Measurements from ENCODE around the gene PCDH9.
"Not testable (repeated sequence)": the region's sequence is repeated elsewhere in the genome, so short reads cannot be mapped to it uniquely, and the experiment has no call there.

Gene PCDH9

DNA sequence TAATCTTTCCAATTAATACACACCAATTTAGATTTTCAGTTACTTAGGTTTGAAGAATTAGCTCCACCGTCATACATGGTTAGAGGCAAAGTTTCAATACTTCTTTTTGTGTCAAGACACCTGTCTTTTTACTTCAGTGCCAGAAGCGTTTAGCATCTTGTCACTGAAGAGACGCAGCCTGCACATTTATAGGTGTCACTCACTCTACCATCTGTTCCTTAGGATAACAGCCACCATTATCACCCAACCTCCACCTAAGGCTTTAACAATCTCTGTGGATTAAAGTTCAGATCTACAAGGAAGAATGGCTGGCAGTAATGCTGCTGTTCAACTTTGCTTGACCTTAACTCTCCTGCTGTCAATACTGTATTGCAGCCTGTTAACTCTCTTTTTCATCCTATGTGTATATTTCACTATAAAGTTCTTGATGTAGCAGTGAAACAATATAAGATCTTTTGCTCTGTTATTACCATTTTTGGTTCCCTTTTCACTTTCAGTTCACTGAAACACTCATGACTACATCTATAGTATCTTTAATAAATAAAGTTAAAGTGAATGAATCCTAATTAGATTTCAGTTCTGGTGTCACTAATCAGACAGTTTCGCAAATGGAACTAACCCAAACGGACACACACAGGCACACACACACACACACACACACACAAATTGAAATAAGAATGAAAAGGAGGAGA, 435.6 kb downstream of the PCDH9 start:
- in situ Hi-C loops (cut with MboI; ENCODE audit: low sequenced_read_pairs), result no loop called here

DNA sequence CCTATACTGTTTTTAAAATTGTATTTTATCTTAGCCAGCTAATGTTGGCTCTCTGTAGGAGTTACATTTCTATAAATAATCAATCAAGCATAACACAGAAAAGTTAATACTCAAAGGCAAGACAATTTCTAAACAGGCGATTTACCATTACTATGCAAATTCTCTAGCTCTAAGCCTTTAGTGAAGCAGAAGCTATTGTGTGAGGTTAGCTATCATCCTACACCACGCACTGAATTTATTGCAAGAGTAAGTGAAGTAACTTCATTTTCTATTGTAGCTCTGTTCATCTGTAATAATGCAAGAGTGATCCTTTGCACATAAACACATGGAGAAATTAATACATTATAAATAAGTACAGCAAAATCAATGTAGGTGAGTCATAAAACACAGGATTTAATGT, 439.3 kb downstream of the PCDH9 start:
- in situ Hi-C loops (cut with MboI; ENCODE audit: low sequenced_read_pairs), result no loop called here

DNA sequence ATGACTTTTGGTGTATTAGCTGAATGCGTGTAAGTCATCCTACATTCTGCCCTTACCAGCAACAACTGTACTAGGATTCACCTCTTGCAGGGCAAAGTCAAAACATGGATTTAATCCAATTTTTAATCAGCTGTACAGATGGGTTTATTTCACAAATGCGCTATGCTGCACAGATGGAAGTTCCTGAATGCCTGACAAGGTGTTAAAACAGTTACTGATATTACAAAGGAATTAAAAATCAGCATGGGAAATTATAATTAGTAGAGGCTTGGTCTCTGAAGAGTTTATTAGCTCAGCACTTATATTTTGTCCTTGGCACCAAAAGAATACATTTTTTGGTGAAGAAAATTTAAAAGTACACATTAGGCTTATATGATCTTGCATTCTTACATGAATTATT, 448.9 kb downstream of the PCDH9 start:
- in situ Hi-C loops (cut with MboI; ENCODE audit: low sequenced_read_pairs), result no loop called here

DNA sequence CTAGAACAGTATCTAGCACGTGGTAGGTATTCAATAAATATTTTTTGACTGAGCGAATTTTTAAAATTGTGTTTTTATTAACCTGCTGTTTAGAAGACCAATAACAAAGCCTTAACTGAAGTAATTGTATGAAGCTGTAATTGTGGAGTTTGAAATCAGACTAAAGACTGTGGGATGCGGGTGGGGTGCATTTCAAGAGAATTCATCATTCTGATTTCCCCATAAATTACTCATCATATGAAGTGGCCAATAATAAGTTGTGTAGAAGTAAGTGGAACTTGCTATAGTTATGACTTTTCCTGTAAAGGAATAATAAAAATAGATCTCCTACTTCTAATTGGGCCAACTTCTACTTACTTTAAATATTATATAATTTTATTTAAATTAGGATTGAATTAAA, 449.3 kb downstream of the PCDH9 start:
- in situ Hi-C loops (cut with MboI; ENCODE audit: low sequenced_read_pairs), result no loop called here

DNA sequence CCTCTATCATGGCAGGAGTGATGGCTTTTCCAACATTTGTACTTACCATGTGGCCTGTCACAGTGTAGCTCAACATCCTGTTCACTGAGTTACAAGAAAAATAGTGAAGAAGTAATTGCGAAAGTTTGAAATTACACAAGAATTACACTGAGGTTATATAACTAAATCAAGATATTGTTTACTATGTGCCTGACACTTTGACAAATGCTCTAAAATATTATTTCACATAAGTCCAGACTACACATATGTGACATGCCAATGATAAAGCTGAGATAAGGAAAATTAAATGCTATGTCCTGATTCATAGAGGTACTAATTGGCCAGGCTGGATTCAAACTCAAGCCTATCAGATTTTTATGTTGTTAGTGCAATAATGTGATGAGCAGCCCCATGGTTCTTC, 451.7 kb downstream of the PCDH9 start:
- in situ Hi-C loops (cut with MboI; ENCODE audit: low sequenced_read_pairs), result no loop called here

DNA sequence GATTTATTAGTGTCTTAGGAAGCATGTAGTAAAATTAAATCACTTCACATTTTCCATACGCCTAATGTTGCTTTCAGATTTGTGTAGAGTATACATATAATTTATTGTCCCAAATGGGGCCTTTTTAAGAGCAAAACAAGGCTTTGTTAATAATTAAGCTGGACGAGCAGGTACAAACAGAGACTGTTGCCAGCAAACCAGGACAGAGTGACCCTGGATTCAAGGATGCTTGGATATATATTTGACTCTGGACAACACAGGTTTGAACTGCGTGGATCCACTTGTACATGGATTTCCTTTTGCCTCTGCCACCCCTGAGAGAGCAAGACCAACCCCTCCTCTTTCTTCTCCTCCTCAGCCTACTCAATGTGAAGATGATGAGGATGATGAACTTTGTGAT, 454.9 kb downstream of the PCDH9 start:
- in situ Hi-C loops (cut with MboI; ENCODE audit: low sequenced_read_pairs), result no loop called here

DNA sequence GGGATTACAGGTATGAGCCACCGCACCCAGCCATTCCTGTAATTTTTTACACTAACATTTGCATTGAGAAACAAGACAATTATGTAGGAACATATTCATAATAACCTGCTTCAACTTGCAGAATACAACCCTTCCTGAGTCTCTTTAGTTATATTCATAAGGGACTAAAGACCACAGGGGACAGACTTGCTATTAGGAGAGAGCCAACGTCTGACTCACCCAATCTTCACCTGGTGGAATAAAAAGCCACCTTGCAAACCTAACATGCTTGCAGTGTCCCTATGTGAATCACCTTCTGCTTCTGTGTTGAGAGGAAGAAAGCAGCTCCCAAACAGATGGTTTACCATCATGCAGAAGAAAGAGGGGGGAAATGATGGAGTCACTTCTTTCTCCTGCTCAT, 456.1 kb downstream of the PCDH9 start:
- in situ Hi-C loops (cut with MboI; ENCODE audit: low sequenced_read_pairs), result no loop called here

DNA sequence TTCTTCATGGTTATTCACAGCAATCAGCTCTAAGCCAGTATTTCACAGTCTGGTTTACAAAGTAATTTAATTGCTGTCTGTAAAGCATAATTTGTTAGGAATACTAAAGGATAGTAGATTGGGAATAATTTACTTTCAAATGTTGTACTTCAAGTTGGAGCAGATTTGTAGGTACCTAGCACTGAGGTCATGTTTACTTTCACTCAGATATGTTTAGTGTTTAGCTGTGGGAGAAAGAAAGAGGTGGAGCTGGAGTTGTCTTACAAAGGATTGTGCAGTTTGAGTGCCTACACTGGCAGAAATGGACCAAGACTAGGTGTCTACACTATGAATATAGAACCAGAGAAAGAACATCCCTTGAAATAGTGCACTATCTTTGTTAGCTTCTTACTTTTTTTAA, 464.6 kb downstream of the PCDH9 start:
- in situ Hi-C loops (cut with MboI; ENCODE audit: low sequenced_read_pairs), result no loop called here

DNA sequence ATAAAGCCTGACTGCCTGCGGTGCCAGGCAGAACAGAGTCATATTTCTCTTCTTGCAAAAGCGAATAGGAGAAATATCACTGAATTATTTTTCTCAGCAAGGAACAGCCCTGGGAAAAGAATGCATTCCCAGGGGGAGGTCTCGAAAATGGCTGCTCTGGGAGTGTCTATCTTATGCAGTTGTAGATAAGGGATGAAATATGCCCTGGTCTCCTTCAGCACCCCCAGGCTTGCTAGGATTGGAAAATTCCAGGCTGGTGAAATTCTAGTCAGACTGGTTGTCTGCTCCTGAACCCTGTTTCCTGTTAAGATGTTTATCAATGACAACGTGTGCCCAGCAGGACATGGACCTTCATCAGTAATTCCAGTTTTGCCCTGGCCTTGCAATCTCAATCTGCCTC, 469.5 kb downstream of the PCDH9 start:
- in situ Hi-C loops (cut with MboI; ENCODE audit: low sequenced_read_pairs), result not testable (repeated sequence)

DNA sequence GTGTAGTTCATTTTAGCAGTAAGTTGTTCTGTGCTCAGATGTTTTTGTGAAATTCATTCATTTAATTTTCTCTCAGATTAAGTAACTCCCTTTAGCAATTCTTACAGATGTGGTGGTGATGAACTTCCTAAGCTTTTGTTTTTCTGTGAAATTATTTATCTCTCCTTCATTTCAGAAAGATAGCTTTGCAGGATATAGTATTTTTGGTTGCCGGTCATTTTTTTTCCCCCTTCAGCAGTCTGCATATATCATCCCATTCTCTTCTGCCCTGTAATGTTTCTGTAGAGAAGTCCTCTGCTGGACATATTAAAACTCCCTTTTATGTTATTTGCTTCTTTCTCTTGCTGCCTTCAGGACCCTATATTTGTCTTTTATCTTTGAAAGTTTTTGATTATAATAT, 470.2 kb downstream of the PCDH9 start:
- in situ Hi-C loops (cut with MboI; ENCODE audit: low sequenced_read_pairs), result no loop called here

DNA sequence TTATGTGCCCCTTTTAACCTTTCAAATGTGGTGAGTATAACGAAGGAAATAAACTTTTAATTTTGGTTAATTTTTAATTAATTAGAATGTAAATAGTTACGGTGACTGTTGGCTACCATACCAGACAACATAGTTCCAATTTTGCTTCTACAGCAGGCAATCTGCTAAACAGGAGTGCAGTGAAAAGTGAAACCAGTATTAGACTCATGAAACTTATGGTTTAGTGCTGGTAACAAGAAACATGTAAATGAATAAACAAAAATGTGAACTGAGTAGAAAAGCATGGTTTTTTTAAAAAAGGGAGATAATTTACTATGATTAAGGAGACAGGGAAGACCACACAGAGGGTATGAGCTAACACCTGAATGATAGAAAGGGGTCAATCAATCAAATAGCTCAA, 478.4 kb downstream of the PCDH9 start:
- in situ Hi-C loops (cut with MboI; ENCODE audit: low sequenced_read_pairs), result no loop called here

DNA sequence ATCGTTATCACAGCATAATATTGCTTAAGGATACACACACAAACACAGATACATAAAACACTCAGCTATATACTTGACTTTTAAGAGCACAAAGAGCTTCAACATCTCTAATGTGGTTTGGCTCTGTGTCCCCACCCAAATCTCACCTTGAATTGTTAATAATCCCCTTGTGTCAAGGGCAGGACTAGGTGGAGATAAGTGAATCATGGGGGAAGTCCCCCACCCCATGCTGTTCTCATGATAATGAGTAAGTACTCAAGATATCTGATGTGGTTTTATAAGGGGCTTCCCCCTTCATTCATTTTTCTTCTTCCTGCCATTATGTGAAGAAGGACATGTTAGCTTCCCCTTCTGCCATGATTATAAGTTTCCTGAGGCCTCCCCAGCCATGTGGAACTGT, 481.4 kb downstream of the PCDH9 start:
- in situ Hi-C loops (cut with MboI; ENCODE audit: low sequenced_read_pairs), result no loop called here

DNA sequence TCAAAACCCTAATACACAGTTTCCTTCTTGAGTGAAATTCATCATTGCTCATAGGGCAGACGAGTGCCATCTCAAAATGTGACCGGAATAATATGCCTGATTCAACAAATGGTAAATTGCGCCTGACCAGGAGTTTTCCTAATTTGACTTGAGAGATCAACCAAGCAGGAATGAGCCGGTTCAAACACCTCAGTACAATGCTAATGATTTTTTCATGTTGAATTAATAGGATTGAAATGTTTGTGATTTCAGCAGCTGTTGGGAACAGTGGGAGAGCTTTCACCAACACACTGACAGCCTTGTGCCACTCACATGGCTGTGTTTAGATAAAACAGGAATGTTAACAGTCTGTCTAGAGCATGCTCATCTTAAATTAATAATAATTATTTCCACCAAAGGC, 484.8 kb downstream of the PCDH9 start:
- in situ Hi-C loops (cut with MboI; ENCODE audit: low sequenced_read_pairs), result no loop called here

DNA sequence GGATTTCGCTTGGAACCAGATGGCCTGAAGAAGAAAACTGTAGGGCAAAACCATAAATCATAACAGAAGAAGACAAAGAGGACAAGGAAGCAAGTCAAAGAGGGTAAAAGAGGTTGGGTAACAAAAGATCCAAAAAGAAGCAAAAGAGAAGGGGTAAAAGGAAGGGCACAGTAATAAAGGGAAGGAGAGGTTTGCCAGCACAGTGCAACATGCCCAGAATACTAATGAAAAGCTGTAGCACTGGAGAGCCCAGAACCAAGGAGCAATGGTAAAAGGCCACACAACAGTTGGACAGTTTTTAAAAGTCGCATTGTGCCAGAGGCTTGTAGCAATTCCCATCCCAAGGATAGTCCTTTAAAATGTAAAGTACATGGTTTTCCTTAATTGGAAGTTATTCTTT, 506.6 kb downstream of the PCDH9 start:
- in situ Hi-C loops (cut with MboI; ENCODE audit: low sequenced_read_pairs), result no loop called here

DNA sequence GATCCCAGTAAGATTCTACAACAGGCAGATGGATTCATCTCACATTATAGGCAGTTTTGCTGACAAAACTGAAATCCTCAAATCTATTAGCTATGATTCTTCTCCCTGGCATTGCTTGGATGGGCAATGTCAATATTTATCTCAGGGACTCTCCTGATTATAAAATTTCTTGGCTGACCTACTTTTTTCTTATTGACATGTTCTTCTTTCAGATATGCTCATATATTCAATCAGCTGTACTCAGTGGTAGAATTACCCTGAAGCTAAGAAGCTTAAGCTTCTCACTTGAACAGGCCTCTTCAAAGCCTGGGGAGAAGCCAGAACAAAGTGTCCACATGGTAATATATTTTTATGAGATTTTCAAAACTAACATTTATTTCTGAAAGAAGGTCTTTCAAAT, 513.6 kb downstream of the PCDH9 start:
- in situ Hi-C loops (cut with MboI; ENCODE audit: low sequenced_read_pairs), result no loop called here

DNA sequence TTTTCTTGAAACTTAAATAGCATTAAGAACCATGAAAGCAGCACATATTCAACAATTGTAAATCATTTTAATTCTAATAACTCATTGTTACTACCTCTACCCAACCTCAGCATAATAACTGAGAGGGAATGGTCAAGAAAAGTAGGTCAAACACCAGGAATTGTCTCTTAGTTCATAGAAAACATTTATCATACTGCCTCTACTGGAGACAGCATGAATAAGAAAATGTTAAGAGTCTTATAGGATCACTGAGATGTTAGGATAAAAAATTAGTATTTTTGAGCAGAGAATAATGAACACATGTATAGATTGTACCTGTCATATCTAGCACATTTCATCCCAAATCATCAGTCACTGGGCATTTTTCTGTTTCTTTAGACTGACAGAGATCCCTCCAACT, 515.3 kb downstream of the PCDH9 start:
- in situ Hi-C loops (cut with MboI; ENCODE audit: low sequenced_read_pairs), result no loop called here

DNA sequence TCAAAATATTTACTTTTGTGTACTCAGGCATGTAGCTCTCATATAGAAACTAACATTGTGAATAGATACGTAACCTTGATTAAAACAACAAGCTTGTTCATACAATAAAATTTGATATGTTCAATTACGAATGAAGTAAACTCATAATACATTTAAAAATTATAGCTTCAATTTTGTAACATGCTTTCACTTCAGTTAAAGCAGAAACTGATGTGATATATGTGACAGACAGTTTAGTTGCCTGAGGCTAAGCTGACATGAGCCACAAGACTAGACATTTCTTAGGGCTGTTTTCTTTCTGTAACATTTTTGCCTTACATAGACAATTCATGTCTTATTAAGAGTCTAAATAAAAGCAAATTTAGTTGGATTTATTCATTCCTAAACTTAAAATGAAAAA, 526.0 kb downstream of the PCDH9 start:
- in situ Hi-C loops (cut with MboI; ENCODE audit: low sequenced_read_pairs), result no loop called here

DNA sequence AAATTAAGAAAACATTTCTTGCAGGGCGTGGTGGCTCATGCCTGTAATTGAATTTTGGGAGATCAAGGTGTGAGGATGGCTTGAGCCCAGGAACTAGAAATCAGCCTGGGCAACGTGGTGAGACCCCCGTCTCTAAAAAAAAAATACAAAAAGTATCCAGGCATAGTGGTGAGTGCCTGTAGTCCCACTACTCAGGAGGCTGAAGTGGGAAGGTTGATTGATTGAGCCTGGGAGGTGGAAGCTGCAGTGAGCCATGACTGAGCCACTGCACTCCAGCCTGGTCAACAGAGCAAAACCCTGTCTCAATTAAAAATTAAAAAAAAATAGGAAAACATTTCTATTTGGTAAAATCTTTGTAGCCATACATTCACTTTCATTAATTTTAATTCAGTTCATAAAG, 526.5 kb downstream of the PCDH9 start:
- in situ Hi-C loops (cut with MboI; ENCODE audit: low sequenced_read_pairs), result no loop called here

DNA sequence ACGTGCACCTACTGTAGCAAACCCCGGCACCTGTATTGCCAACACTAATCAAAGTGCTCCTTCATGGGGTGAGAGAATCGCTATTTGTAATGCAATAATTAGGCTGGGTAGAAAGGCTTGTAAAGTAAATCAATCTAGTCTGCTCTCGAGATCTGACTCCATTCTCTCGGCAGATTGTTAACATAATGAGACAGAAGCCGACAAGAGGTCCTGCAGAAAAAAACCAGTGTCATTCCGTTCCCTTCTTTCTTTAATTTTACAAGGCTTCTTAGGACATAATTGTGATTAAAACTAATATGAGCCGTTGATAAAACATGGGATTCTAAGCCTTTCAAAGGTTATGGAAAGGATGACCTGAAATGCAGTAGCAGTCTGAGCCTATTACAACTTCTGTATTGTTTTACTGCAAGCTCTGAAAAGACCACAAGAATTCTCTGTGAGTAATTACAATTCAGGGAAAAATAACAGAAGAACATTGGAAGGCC, 530.0 kb downstream of the PCDH9 start:
- in situ Hi-C loops (cut with MboI; ENCODE audit: low sequenced_read_pairs), result no loop called here

DNA sequence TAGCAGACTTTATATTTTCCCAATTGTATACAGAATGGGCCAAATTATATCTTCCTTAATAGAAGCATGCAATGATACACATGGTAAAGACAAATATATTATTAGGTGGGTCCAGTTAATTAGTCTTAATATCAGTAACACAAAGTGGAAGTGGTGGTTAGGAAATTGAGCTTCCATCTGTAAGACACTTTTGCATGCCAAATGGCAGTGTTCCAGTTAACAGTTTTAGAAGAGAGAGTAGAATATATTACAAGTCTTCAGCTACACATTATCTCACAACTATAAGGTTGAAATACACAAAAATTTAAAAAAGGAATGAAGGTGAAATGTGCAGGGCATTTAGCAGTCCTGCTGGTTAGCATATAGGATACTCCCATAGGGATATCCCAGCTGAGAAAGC, 536.5 kb downstream of the PCDH9 start:
- in situ Hi-C loops (cut with MboI; ENCODE audit: low sequenced_read_pairs), result no loop called here

DNA sequence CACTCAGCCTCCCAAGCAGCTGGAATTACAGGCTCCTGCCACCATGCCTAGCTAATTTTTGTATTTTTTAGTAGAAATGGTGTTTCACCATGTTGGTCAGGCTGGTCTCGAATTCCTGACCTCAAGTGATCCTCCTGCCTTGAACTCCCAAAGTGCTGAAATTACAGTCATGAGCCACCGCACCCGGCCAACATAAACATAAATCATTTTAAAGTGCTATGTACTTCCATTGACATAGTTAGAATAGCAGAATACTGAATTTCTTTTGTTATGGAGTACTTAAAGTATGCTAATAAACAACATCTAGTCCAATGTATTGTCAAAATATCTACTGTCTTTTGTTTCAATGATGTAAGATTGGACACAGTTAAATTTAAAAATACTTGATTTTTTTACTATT, 539.0 kb downstream of the PCDH9 start:
- in situ Hi-C loops (cut with MboI; ENCODE audit: low sequenced_read_pairs), result no loop called here

DNA sequence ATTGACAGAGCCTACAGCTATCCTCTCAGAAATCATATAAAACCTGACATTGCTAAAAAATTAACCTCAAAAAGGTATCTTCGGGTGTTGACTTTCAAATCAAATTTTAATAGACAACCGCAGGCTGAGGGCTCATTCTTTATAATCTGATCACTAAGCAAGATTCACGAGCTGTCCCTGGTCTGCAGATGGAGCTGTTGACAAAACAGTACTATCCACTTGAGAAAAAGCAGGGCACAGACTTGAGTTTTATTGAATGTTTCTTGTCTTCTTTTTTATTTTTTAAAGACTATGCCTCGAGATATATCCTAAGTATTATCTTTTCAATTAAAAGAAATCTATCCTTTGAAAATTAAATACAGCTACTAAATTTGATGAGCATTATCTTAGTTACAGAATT, 540.5 kb downstream of the PCDH9 start:
- in situ Hi-C loops (cut with MboI; ENCODE audit: low sequenced_read_pairs), result no loop called here

DNA sequence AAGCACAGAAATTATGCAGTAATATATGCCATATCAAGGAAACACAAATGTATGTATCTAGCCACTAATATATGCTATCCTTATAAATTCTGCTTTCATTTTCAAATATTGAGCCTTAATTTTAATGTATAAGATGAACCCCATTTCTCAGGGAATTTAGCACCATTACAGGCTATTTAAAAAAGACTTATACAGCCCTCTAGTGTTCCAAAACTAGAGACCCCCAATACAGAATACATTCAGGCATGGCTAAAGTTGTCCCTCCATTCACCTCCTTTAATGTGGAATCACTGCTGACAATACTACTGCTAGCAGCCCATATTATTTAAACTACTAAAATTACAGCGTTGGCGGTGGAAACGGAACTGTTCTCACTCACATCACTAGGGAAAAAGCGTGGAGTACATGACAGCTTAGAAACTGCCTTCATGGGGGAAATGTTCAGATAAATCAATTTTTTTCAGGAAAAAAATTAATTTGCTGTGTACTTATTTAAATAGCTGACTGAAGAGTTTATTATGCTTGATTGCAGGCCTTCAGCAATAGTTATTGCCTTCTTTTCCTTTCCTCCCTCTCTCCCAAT, 541.0 kb downstream of the PCDH9 start:
- in situ Hi-C loops (cut with MboI; ENCODE audit: low sequenced_read_pairs), result no loop called here
